ENCODE data around the gene MYRF.

MYRF gene

DNA sequence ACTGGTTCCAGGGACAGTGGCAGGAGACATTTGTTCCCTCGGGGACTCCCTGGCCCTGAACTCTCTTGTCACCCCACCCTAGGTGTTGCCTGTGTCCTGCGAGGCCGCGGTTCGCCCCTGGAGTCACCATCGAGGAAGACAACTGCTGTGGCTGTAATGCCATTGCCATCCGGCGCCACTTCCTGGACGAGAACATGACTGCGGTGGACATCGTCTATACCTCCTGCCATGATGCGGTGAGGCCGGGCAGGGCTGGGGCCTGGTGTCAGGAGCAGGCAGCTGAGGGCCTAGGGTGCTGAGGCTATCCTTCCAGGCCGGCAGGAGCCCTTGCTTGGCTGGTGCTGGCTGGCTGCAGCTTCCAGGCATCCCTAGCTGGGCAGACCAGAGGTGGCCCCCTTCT, 17.7 kb upstream of the MYRF start:
- H3K4me3 ChIP-seq (replicated peaks; ENCODE audit: insufficient read depth, low read length): no peak overlapping the region
- H3K27ac ChIP-seq (replicated peaks): no peak overlapping the region
- no peak for TF ChIP-seq GABPA (IDR thresholded peaks at IDR 0.05; ENCODE audit: low read depth)
- TF ChIP-seq POLR2AphosphoS5 (IDR thresholded peaks at IDR 0.05; ENCODE audit: low read depth): no peak
- no peak for TF ChIP-seq SPI1 (IDR thresholded peaks at IDR 0.05; ENCODE audit: borderline replicate concordance, low read depth)
- TF ChIP-seq REST (IDR thresholded peaks at IDR 0.05; ENCODE audit: insufficient replicate concordance, low read depth): no peak
- TF ChIP-seq, protein P1, sequence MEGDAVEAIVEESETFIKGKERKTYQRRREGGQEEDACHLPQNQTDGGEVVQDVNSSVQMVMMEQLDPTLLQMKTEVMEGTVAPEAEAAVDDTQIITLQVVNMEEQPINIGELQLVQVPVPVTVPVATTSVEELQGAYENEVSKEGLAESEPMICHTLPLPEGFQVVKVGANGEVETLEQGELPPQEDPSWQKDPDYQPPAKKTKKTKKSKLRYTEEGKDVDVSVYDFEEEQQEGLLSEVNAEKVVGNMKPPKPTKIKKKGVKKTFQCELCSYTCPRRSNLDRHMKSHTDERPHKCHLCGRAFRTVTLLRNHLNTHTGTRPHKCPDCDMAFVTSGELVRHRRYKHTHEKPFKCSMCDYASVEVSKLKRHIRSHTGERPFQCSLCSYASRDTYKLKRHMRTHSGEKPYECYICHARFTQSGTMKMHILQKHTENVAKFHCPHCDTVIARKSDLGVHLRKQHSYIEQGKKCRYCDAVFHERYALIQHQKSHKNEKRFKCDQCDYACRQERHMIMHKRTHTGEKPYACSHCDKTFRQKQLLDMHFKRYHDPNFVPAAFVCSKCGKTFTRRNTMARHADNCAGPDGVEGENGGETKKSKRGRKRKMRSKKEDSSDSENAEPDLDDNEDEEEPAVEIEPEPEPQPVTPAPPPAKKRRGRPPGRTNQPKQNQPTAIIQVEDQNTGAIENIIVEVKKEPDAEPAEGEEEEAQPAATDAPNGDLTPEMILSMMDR (IDR thresholded peaks at IDR 0.05; ENCODE audit: insufficient read depth, low read length): no peak
- no peak for DNase-seq (ENCODE audit: low read depth in 1 of 2, low spot score in 1 of 2)
- no peaks in the 10 kb centered on the region for H3K27me3 ChIP-seq (ENCODE audit: insufficient read depth, poor library complexity, severe bottlenecking)

GRCh38 chr11:61735391-61735790, 17.0 kb upstream of the MYRF start:
- Histone ChIP-seq H3K27me3 (ENCODE audit: insufficient read depth, poor library complexity, severe bottlenecking) (no peaks in the 10 kb centered on the region), H3K27ac (replicated peaks) (no peak overlapping the region), H3K4me3 (replicated peaks; ENCODE audit: insufficient read depth, low read length) (no peak overlapping the region)
- TF ChIP-seq POLR2AphosphoS5 (IDR thresholded peaks at IDR 0.05; ENCODE audit: low read depth): no peak
- TF ChIP-seq, protein P1 (IDR thresholded peaks at IDR 0.05; ENCODE audit: insufficient read depth, low read length): no peak
- TF ChIP-seq SPI1 (IDR thresholded peaks at IDR 0.05; ENCODE audit: borderline replicate concordance, low read depth): no peak
- no peak for TF ChIP-seq GABPA (IDR thresholded peaks at IDR 0.05; ENCODE audit: low read depth)
- no peak for TF ChIP-seq REST (IDR thresholded peaks at IDR 0.05; ENCODE audit: insufficient replicate concordance, low read depth)
- DNase-seq (ENCODE audit: low read depth in 1 of 2, low spot score in 1 of 2): no peak

- no peak for TF ChIP-seq POLR2AphosphoS5 (IDR thresholded peaks at IDR 0.05; ENCODE audit: low read depth)
- TF ChIP-seq, protein P1 (IDR thresholded peaks at IDR 0.05; ENCODE audit: insufficient read depth, low read length): no peak
- TF ChIP-seq SPI1 (IDR thresholded peaks at IDR 0.05; ENCODE audit: borderline replicate concordance, low read depth): no peak
- TF ChIP-seq GABPA (IDR thresholded peaks at IDR 0.05; ENCODE audit: low read depth): no peak
- TF ChIP-seq REST (IDR thresholded peaks at IDR 0.05; ENCODE audit: insufficient replicate concordance, low read depth): no peak
- H3K4me3 ChIP-seq (replicated peaks; ENCODE audit: insufficient read depth, low read length): no peak overlapping the region
- no peak for DNase-seq (ENCODE audit: low read depth in 1 of 2, low spot score in 1 of 2)
- H3K27ac ChIP-seq (replicated peaks): no peak overlapping the region
- H3K27me3 ChIP-seq (ENCODE audit: insufficient read depth, poor library complexity, severe bottlenecking): no peaks in the 10 kb centered on the region
Measured at GRCh38 chr11:61736310-61736709, 16.1 kb upstream of the MYRF start.

Data from HL-60 (cell line).